GM21447 (cell line): ENCODE data around the gene LRAT.

Experiments
- ATAC-seq: cut with Tn5 transposase; IDR thresholded peaks from one replicate; pipeline ENCODE4 v1.9.1; 2021; ENCODE audit not compliant: unreplicated experiment

Gene LRAT

DNA sequence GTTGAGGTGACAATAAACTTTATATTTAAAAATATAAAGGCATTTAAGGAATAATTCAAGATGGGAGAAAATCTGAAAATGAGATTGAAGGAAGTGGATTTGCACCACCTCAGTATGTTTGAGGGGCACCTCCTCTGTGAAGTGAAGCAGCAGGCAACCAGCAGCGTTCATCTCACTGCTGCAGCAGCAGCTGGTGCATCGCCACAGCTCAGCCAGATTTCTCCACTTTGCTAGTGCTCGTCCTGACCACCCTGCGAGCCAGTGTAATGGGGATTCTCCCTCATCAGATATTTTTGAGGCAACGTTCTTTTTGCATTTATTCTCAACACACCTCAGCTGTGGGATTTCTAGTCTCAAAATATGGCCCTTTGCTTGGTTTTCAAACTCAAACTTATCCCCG is 13.9 kb downstream of the LRAT start:
- ATAC-seq, result no peak

DNA sequence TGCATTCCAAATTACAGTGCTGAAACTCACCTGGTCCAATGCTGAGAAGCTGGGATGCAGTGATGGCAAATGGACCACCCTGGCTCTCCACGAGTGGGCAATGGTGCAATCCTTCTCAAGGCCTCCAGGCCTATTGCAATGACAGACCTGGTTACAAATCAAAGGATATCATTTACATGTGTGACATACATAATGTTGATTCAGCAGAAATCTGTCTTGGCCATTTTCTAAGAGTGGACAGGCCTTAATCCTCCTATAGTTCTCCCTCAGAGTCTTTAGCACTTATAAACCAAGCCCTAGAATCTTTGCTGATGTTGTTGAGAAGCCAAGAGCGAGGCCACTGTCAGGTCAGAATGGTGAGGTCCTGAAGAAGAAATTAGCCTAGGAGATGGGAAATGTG is 17.1 kb downstream of the LRAT start:
- ATAC-seq, result no peak

DNA sequence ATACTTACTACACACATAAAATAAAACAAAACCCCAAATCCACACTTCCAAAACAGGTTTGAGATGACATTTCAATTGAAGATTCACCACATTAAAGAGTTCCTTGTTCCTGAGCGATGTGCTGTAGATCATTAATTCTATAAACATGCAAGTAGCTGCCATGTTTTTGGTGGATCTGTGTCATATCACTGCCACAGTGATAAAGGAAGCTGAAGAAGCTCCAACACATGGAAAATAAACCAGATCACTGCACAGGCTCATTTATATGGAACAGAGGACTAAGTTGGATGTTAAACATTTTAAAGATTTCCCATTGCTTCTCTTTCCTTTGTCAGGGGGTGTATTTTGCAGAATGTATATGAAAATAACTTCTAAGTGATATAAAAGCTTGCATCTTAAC is 34.5 kb downstream of the LRAT start:
- no peak for ATAC-seq

DNA sequence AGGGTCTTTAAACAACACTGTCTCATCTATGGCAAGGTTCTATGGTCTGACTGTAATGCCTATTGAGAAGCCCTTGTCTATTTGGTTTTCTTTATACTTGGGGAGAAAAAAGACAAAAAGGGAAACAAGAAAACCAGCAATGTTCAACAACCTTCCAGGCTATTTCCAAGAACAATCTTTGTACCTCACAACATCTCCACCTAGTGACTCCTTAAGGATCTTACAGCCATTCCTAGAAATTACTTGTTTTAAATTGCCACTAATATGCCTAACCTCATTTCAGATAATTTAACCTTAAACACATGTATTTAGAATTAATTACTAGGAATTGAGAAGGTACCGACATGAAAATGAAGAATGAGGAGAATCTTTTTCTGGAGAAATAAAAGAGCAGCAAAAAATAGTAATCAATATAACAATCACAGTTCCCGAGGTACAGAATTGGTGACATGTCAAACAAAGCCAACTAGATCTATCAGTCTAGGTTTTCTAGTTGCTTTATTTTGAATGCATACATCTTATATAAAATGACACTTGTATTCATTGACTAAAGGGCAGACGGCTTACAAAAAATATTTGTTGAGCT is 35.7 kb downstream of the LRAT start:
- no peak for ATAC-seq

DNA sequence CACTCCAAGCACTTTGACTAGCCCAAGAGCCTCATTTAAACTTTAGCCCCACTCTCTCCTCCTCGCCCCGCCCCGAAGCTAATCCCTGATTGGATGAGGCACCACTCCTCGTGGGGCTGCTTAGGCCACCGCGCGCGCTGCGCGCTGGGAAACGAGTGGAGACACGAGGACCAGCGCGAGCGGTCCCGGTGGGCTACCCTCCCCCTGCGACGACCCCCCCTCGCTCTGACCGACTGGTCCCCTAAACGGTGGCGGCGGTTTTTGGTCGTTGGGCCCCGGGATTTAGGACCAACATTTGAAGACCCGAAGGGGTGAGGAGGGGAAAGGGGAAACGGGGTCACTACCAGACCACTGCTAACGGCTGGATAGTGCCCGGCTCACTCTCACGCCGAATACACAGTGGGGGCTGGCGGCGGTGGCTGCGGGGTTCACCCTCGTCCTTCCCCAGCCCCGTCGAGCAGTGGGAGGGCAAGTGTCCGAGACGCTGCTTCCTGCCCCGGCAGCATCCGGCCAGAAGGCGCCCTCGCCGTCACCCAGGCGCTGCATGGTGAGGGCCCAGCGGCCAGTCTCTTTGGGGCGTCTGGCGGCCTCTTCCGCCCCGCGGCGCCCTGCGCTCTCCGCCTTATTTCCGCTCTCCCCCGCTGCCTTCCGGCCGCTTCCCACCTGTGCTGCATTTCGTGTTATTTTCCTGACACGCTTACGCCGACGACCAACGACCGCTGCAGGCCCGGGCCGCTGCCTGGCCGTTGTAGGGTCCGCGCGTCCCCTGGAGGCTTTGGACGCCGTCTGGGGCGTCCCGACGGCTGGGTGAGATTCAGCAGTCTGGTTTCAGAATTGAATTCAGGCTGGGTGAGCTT is 37.6 kb downstream of the LRAT start, which contains the start of gene RBM46:
Gene RBM46, plus strand, starts transcription at position 147 of the 857 bp plus-strand sequence. CDS start 15,481 bp downstream, outside the sequence.
- no peak for ATAC-seq

DNA sequence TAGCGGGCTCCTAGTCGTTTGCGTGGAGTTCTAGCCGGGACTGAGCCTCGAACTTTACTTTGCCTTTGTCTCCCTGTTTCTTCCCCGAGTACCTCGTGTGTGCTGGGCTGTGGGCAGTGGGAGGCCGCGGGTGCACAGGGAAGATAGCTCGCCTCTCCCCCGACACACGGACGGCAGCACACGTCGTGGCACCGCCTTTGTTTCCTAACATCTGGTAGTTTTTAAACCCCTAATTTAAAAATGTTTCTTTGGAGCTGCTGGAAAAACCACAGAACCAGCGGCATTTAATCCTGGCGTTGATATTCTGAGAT is 38.1 kb downstream of the LRAT start:
- ATAC-seq, result no peak
